ENCODE results near the gene ULK4.

ULK4 gene

GRCh38 chr3:41260063-41260450 is 701.8 kb downstream of the ULK4 start:
- DNase-seq (ENCODE audit: low read depth) = no peak

DNA sequence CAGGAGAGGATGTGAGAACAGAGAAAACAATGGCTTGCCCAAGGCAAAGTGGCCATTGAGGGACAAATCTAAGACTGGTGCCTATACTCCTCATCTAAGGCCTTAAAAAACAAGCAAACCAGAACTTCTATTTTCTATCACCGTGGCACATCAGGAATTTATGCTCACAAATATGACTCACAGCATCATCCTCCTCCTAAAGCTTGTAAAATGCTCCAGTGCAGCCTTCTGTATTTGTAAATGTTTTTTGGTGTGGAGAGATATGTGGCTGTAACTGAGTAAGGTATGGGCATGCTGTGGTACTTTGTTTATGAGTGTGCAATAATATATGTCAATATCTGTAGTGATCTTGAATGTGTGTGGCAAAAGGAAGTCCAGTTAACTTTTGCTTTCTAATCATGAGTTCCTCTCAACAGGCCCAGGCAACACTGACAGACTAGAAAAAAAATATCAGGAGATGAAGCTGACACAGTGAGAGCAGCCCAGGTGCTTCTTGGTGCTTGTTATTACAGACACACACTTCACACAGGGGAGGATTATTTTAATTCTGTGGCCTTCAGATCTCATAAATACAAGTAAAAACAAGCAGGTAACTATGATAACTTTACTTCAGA is 702.3 kb downstream of the ULK4 start:
- no peak for DNase-seq (ENCODE audit: low read depth)

DNA sequence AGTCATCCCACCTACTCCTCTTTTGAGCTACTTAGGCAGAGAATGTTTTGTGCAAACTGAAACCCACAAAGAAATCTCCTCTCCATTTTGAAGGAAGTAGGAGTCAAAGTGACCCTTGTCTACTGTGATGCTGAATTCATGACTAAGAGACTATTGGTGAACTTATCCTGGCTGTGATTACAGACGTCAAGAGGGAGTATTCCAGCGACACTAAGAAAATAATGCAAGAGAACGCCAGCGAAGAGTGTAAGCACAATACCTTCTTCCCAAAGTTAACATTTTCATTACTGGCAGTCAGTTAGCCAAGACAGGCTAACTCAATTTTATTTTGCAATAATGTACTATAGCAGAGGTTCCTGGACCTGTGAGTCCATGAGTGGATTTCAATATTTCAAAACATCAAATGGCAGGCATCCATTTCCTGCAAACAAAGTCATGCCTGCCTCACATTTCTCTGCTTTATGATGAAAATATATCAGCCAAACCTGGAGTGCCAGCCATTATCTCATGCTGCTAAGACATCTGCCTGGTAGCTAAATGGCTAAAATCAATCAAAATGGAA is 703.6 kb downstream of the ULK4 start:
- no peak for DNase-seq (ENCODE audit: low read depth)

DNA sequence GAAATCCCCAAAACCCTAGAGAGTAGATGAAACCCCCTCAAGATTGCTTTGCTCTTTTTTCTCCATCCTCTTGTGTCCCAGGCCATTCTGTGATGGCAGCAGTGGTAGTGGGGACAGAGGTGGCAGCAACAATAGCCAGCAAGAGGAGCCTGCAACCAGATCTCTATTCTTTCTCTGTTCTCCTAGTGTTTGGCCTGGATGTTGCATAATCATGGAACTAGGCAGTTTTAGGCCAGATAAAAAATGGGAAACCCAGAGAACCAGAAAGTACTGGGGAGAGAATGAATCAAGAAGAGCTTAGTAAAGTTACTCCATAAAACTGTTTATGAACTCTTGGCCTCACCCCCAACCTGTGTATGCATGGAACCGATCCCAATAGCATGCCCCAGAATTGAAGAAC is 710.3 kb downstream of the ULK4 start:
- no peak for DNase-seq (ENCODE audit: low read depth)

DNA sequence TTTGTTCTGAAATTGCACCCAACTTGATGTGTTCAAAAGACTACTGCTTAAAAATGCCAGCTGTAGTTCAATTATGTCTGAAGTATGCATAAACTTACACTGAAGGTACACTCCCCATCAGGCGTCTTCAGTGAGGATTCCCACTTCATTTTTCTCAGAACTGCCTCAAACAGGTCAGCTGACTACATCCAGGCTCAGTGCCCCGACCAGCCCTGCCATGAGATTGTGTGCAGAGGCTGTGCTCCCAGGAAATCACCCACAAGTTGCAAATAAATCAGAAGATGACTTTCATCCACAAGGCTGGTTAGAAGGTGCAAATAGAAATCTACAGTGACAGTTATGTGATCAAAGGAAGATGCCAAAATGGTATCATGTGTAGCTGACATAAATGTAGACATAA is 711.1 kb downstream of the ULK4 start:
- DNase-seq (ENCODE audit: low read depth) = no peak

DNA sequence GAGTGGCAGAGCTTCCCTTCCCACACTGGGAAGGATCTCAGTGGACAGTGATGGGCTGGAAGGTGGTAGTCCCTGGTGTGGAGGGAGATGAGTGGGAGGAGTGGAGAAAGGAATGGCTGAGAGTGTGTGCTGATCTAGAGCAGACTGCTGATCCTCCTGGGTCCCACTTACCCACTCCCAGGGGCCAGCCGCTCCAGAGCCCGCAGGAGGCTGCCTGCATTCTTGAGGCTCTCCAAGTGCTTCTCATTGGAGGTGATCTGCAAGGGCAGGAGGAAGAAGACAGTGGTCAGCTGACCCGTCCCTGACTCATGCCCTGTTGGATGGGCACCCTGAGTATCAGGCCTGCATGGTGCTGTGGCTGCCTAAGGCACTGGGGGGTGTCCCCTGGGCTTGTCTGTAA is 712.6 kb downstream of the ULK4 start:
- no peak for DNase-seq (ENCODE audit: low read depth)

GRCh38 chr3:41248525-41248924 is 713.4 kb downstream of the ULK4 start:
- no peak for DNase-seq (ENCODE audit: low read depth)

DNA sequence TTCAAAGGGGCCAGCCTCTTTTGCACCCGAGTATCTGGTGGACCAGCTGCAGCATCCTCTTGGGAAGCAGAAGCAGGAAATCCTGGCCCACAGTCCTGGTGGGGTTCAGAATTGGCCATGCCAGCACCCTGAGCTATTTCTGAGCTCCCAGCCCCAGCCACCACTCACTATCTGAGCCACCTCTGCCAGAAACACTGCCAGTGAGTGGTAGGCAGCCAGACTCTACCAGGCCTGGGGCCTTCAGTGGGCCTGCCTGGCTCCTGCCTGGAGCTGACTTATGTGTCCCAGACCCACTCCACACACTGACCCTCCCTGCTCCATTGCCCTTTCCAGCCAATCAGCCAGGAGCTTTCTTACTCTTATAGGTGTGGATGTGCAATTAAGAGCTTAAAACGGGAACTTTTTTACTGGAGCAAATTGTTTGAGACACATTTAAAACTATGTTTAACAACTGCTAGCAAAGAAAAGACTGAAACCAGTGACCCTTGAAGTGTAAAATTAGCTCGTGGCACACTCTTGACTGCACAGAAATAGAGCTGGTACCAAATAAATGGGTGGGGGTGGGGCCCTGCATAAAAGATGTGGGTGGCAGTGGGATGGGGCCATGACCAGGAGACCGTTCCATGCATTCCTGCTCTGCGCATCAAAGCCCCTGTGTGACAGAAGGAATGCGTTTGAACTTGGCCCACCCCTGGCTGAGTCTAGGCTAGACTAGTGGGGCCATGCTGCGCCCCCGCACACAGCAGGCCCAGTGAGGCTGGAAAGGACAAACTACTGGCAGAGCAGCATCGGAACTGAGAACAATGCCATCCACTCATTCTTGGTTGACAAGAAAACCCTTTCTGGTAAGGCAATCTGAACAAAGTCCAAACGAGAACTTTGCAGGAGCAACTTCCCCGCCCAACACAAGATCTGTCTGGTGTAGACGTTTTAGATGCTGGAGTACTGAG is 714.6 kb downstream of the ULK4 start:
- DNase-seq (ENCODE audit: low read depth) = no peak

DNA sequence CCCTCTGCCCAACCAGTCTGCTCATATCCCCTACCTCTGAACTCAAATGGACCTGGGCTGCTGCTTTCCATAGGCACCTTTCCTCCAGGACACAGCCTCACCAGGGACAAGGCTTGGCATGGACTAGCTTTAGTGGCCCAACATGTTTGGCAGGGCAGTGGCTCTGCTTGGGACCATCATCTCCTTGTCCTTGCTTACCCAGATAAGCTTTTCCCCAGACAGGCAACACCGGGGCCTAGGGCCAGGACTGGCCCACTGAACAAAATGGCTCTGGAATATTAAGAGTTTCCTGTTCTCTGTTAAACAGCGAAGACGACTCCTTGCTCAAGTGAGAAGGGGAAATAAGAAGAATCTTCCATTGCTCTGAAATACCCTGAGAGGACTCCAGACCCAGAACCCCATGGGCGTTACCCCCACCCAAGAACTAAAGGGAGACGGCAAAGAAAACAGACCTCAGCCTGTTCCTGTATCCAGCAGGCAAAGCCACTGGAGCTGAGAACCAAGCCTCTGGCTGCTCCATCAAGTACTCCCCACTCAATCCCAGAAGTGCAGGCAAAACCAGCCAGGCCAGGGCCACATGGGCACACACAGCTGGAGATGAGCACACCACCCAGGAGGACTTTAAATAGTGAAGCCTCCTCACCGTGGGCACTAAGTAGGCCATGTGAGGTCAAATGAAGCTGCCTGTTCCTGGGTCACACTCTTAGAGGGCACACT is 717.1 kb downstream of the ULK4 start:
- DNase-seq (ENCODE audit: low read depth) = no peak

GRCh38 chr3:41243183-41243582 is 718.7 kb downstream of the ULK4 start:
- DNase-seq (ENCODE audit: low read depth) = no peak

DNA sequence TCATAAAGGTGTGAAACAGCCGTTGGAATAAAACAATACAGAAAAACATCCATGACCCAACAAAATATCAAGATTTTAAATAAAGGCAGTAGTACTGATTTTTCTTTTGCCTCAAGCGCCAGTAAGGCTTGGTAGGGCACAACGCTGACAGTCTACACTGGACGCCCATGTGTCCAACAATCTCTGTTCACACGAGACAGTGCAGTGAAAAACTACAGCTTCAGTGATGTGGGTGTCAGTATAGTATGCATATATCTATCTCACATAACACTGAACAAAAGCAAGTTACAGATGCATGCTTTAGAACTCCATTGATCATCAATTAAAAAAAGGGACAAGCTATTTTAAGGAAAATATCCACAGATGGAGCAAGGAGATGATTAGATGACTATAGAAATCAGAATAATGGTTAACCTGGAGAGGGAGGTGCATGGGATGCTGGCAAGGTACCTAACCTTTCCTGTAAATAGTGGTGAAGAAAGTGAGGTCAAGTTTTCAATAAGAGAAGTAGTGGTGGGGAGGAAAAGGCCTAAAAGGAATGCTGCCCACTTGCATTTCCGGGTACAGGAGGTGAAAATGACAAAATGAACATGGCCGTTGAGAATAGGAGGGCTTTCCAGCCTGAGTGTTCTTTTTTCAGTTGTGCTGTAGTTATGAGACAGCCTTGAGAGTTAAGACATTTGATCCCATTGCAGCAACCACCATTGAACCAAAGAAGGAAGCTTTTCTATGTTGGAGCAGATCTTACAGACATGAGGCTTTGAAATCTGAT is 719.9 kb downstream of the ULK4 start:
- no peak for DNase-seq (ENCODE audit: low read depth)

GRCh38 chr3:41241161-41241560 is 720.7 kb downstream of the ULK4 start:
- no peak for DNase-seq (ENCODE audit: low read depth)

GRCh38 chr3:41239587-41239986 is 722.3 kb downstream of the ULK4 start:
- DNase-seq (ENCODE audit: low read depth) = no peak

GRCh38 chr3:41237907-41238306 is 724.0 kb downstream of the ULK4 start:
- no peak for DNase-seq (ENCODE audit: low read depth)

DNA sequence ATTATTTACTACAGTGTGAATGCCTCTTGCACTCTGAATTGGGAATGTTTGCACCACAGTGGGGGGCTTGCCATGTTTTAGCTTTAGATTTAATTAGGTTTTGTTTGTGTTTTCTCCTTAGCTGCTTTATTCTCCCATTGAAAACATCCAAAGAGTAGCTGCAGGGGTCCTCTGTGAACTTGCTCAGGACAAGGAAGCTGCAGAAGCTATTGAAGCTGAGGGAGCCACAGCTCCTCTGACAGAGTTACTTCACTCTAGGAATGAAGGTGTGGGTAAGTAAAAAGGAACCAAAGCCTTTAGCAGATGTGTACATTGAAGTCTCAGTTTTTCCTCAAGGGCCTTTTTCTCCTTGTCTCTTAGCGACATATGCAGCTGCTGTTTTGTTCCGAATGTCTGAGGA is 725.7 kb downstream of the ULK4 start:
- no peak for DNase-seq (ENCODE audit: low read depth)

- DNase-seq (ENCODE audit: low read depth) = peak; percentile 40
Observed at GRCh38 chr3:41234823-41235721, 726.8 kb downstream of the ULK4 start.

DNA sequence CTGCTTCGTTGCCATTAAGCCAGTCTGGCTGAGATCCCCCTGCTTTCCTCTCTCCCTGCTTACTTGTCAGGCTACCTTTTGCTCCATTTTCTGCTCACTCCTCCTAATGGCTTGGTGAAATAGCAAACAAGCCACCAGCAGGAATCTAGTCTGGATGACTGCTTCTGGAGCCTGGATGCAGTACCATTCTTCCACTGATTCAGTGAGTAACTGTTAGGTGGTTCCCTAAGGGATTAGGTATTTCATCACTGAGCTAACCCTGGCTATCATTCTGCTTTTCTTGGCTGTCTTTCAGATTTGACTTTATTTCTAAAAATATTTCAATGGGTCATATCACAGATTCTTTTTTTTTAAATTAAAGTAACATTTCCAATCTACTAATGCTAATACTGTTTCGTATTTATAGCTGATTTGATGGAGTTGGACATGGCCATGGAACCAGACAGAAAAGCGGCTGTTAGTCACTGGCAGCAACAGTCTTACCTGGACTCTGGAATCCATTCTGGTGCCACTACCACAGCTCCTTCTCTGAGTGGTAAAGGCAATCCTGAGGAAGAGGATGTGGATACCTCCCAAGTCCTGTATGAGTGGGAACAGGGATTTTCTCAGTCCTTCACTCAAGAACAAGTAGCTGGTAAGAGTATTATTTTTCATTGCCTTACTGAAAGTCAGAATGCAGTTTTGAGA is 737.6 kb downstream of the ULK4 start:
- peak; percentile 85 for DNase-seq (ENCODE audit: low read depth)

DNA sequence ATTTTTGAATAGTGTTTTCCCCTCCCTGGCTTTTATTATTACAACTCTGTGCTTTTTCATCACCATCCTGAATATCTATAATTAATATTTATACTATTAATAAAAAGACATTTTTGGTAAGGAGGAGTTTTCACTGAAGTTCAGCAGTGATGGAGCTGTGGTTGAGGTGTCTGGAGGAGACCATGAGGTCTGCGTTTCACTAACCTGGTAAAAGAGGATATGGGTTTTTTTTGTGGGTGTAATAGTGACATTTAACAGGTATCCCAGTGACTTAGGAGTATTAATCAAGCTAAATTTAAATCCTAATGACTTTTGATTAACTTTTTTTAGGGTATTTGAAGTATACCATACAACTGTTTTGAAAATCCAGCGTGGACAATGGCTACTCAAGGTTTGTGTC is 738.2 kb downstream of the ULK4 start:
- no peak for DNase-seq (ENCODE audit: low read depth)

DNA sequence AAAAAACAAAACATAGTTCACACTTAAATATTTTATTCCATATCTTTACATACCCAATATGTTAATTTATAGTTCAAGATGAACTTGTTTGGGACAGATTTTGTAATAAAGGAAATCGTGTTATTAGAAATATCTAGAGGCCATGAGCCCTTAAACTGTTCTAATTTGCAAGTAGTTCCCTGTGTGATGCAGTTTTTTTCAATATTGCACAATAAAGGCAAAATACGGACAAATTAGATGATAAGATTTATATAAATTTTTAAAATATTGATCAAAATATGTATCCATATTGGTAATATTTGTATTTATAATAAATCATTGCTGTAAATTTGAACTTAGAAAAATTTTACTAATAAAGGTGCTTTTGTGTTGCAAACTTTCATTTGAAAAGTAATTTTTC is 738.8 kb downstream of the ULK4 start:
- no peak for DNase-seq (ENCODE audit: low read depth)

- DNase-seq (ENCODE audit: low read depth) = no peak
Observed at GRCh38 chr3:41222501-41222900, 739.4 kb downstream of the ULK4 start.

Data from fibroblast of the conjunctiva (primary cell).